HG03064 (cell line): ENCODE measurements around the gene PPP1CA.
A peak's percentile ranks its signal among the peaks of the same experiment; 100 is the strongest.

ENCODE experiments used
- ATAC-seq: cut with Tn5 transposase; IDR thresholded peaks from one replicate; pipeline ENCODE4 v1.9.1; 2021; ENCODE audit warnings: low read depth; ENCODE audit not compliant: unreplicated experiment

Gene PPP1CA

GRCh38 chr11:67401495-67402191 lies at the start of gene PPP1CA:
Gene PPP1CA (minus strand): TSS chr11:67401858. CDS start chr11:67401782, 76 bp downstream.
- peak; percentile 50 for ATAC-seq

GRCh38 chr11:67450796-67451657 lies 49.4 kb upstream of the PPP1CA start:
- ATAC-seq: no peak

GRCh38 chr11:67449116-67449844 lies 47.6 kb upstream of the PPP1CA start:
- ATAC-seq: no peak

GRCh38 chr11:67448220-67448609 lies 46.6 kb upstream of the PPP1CA start:
- no peak for ATAC-seq

- no peak for ATAC-seq
Observed at GRCh38 chr11:67445515-67445914, 43.9 kb upstream of the PPP1CA start.

GRCh38 chr11:67442504-67443404 lies 41.1 kb upstream of the PPP1CA start:
- ATAC-seq: no peak

GRCh38 chr11:67441731-67442351 lies 40.2 kb upstream of the PPP1CA start:
- ATAC-seq: no peak

- ATAC-seq: no peak
Observed at GRCh38 chr11:67441098-67441563, 39.5 kb upstream of the PPP1CA start.

- no peak for ATAC-seq
Observed at GRCh38 chr11:67440229-67441097, 38.8 kb upstream of the PPP1CA start.

GRCh38 chr11:67439321-67440228 lies 37.9 kb upstream of the PPP1CA start:
- ATAC-seq: no peak

GRCh38 chr11:67438158-67438902 lies 36.7 kb upstream of the PPP1CA start:
- no peak for ATAC-seq

- no peak for ATAC-seq
Observed at GRCh38 chr11:67437809-67438157, 36.1 kb upstream of the PPP1CA start.

GRCh38 chr11:67437082-67437808 lies 35.6 kb upstream of the PPP1CA start, which contains the start of gene PTPRCAP:
Gene PTPRCAP (minus strand): TSS chr11:67437682. CDS start chr11:67437619, 63 bp downstream.
- ATAC-seq: no peak

- no peak for ATAC-seq
Observed at GRCh38 chr11:67436459-67437081, 34.9 kb upstream of the PPP1CA start.

GRCh38 chr11:67435727-67436458 lies 34.2 kb upstream of the PPP1CA start:
- ATAC-seq: no peak
